Glomerular visceral epithelial cell (primary cell): Measurements from ENCODE around the gene EHMT1.
A peak's percentile ranks its signal among the peaks of the same experiment; 100 is the strongest.
"Not testable (repeated sequence)": the region's sequence is repeated elsewhere in the genome, so short reads cannot be mapped to it uniquely, and the experiment has no call there.

Experiments
- DNase-seq: peaks from one replicate; pipeline ENCODE4 v3.0.0-alpha.2; 2016; ENCODE audit errors: extremely low spot score

EHMT1 gene

DNA sequence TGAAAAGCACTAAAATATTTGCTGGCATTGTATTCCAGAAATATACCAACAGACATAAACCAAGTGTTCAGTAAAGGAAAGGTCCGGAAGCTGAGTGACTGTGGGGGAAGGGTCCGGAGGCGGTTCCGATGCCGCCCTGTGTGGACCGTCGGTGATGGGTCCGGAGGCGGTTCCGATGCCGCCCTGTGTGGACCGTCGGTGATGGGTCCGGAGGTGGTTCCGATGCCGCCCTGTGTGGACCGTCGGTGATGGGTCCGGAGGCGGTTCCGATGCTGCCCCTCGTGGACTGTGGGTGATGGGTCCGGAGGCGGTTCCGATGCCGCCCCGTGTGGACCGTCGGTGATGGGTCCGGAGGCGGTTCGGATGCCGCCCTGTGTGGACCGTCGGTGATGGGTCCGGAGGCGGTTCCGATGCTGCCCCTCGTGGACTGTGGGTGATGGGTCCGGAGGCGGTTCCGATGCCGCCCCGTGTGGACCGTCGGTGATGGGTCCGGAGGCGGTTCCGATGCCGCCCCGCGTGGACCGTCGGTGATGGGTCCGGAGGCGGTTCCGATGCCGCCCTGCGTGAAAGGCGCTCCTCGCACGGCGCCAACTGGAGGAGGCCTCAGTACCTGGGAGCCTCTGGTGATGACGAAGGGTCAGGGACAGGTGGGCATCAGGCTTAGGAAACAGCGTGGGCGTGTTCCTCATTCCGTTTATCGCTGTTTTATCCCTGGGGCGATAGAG, 191.1 kb downstream of the EHMT1 start:
- DNase-seq: not testable (repeated sequence)

DNA sequence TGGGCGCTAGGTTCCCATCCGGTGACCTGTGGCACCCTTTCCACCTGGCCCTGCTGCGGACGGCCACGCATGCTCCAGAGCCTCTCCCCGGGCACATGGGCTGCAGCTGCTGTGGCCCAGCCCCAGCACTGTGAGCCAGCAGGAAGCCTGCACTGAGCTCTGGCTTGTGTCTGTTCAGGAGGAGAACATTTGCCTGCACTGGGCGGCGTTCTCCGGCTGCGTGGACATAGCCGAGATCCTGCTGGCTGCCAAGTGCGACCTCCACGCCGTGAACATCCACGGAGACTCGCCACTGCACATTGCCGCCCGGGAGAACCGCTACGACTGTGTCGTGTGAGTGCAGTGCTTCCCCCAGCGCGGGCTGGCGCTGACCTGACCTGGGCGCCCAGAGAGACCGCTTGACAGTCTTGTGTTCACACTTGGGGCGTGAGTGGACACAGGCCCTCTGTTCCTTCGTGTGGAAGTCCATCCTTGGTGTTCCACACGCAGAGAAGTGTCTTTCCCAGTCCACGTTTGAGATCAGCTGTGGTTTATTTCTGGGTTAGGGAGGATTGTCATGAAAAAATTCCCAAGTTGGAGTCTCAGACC, 192.6 kb downstream of the EHMT1 start:
- DNase-seq: no peak

- no peak for DNase-seq
Measured at GRCh38 chr9:137812356-137813023, 193.7 kb downstream of the EHMT1 start.

DNA sequence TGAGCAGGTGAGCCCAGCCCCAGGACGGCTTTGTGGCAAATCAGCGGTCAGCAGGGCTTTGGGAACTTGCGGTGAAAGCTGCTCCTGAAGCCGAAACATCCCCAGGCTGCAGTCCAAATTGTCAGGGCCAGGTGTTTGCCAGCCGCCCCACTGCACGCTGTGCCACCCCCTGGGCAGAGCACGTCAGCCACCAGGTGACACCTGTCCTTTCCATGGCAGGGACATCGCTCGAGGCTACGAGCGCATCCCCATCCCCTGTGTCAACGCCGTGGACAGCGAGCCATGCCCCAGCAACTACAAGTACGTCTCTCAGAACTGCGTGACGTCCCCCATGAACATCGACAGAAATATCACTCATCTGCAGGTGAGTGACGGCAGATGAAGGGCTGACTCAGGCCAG, 194.4 kb downstream of the EHMT1 start:
- DNase-seq: no peak

GRCh38 chr9:137813651-137814415, 195.0 kb downstream of the EHMT1 start:
- no peak for DNase-seq

- no peak for DNase-seq
Measured at GRCh38 chr9:137814436-137814835, 195.6 kb downstream of the EHMT1 start.

GRCh38 chr9:137814841-137815240, 196.0 kb downstream of the EHMT1 start:
- DNase-seq: no peak

DNA sequence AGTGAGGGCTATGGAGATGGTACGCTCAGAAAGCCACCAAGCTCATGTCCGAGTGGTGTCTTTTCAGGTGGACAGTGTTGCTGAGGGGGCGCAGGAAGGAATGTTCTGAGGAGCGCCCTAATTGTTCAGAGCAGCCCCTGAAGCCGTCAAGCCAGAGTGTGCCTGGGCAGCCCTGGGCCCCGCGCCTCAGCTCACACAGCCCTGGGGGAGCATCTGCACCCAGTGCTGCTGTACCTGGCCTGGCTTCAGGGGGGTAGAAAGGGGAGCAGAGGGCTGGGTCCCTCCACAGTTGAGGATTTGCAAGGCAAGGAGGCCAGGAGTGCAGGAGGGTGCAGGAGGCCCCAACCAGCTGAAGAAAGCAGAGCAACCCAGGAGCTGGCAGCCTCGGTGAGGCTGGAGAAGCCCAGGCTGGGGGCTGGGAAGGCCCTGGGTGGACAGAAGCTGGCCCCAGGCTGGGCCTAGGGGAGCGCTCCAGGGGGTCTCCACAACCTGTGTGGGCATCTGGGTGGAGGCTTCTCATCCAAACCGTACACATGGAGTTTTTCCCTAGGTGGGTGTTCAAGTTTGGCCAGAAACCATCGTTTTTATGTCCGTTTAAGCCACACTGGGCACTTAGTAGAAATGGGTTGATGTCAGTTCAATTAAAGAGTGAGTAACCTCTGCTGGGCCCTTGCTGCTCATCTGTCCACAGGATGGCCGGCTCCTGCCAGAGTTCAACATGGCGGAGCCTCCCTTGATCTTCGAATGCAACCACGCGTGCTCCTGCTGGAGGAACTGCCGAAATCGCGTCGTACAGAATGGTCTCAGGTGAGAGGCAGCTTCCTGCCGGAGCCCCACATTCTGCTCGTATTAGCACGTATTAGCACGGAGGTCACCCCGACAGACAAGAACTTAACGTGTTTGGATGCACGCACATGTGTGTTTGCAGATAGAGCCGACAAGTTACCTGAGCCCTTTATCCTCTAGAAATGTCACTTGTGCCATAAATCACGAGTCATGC, 196.8 kb downstream of the EHMT1 start:
- no peak for DNase-seq

DNA sequence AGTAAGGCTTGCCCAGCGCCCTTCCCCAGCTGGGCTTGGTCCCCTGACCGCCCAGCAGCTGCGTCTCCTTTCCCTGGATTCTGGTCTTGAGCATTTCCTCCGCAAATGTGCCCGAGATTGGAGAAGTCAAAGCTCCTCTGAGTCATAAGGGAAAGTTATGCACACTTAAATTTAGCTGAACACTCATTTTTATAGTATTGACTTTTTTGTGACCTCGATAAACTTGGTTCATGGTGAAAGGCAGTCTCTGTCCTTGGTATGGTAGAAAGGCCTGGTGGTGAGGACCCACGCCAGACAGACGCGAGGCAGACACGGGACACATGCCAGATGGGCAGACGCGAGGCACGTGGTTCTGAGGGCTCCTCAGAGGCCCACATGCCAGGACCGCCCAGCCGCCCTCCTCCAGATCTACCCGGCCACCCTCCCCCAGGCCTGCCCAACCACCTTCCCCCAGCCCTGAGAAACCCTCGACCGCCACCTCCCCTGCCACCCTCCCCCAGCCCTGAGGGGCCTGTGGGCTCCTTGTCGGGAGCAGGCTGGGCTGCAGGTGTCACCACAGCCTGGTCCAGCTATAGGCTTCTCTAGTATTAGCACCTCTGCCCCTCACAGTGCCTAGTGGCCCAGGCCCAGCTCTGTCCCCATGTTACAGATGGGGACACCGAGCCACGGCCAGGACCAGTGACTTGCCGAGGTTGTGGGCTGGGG, 197.9 kb downstream of the EHMT1 start:
- no peak for DNase-seq

DNA sequence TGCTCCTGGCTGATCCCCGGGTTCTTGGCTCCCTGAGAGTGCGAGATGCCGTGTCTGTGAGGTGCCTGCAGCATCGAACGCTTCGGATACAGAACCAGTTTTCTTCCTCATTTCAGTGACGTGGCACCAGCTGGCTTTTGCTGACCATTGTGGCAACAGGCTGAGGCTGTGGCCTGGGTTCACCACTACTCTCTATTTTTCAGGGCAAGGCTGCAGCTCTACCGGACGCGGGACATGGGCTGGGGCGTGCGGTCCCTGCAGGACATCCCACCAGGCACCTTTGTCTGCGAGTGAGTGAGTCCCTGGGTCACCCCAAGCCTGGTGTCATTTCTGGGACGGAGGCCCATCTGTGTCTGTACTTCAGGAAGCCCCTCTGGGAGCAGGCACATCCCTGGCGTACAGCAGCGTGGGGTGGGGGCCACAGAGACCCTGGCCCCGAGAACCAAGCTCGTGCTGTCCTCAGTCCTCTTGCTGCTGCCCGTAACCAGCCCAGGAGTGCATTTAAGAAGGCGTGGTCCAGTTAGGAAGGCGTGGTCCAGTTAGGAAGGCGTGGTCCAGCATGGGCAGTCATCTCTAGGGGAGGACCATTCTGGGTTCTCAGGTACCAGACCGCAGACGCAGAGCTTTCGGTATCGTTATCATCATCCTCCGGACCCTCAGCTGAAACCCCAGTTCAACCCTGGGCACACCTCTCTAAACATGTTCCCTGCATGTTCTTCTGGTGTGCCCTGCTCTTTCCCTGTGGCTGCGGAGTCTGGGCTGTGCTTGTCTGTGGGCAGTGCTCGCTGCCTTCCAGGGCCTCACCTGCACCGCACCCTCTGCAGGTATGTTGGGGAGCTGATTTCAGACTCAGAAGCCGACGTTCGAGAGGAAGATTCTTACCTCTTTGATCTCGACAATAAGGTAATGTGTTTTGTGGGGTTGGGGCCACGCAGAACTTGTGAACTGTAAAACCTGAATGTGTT, 198.7 kb downstream of the EHMT1 start:
- no peak for DNase-seq

DNA sequence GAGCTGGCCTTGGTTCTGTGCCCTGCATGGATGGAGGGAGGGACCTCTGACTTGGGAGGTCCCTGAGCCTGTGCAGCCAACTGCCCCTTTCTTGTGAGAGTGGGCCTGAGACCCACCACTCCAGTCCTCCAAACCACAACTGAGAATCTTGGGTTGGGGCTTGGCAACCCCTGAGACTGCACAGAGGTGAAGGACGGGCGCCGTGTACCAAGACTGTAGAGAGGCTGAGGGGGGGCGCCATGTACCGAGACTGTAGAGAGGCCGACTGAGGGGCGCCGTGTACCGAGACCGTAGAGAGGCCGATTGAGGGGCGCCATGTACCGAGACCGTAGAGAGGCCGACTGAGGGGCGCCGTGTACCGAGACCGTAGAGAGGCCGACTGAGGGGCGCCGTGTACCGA, 199.5 kb downstream of the EHMT1 start:
- DNase-seq: no peak

GRCh38 chr9:137820161-137820855, 201.5 kb downstream of the EHMT1 start:
- no peak for DNase-seq

DNA sequence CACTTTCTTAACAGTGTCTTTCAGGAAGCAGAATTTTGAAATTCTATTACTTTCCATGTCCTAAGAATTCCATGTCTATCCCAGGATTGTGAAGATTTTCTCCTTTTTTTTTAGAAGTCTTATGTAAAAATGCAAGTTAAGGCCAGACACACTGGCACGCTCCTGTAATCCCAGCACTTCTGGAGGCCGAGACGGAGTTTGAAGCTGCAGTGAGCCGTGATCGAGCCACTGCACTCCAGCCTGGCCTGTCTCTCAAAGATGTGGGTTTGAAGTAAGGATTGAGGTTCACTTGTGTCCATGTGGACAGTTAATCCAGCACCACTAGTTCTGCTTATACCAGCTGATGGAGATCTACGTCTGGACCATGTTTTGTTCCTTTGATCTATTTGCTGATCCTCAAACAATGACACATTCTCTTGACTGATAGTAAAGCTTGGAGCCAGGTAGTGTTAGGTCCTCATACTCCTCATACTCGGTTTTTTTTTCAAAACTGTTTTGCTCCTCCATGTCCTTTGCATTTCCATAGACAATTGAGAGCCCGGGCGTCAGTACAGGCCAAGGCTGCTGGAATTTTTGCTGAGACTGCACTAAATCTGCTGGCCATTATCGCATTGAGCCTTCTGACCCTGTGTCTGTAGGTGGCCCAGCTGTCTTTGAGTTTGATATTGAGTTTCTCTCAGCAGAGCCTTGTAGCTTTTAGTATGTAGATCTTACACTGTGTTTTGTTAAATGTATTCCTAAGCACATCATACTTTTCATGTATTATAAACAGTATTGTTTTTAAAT, 205.4 kb downstream of the EHMT1 start:
- DNase-seq: no peak

- DNase-seq: no peak
Measured at GRCh38 chr9:137825324-137825989, 206.7 kb downstream of the EHMT1 start.

- DNase-seq: no peak
Measured at GRCh38 chr9:137827908-137828526, 209.2 kb downstream of the EHMT1 start.

DNA sequence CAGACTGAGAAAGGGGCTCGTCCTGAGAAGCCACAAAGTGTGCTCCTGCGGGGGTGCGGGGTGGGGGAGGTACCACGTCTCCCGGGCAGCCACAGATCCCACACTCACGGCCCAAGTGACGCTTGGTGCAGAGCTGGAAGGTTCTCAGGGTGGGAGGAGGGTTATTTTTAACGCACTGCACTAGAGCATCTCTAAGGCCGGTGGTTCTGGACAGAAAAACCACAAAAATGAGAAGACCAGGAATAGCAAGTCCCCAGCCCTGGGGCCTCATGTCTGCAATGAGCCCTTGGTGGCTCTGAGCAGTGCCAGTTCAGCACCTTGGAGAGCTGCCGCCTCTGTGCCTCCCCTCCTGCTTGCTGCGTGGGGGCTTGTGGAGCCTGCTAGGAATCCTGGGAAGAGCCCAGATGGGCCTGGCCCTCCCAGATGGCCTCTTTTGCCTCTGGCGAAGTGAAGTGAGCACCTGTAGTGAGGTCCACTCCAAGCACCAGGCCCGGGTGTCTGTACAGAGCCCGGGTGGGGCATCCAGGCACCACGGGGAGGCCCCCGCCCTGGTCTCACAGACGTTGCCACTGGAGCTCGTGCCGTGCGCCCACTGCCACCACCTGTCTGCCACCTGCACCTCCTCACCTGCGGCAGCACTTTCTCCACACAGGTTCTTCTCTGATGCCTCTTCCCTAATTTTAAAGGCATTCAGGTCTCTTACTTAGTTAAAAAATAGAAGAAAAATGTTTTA, 209.9 kb downstream of the EHMT1 start:
- DNase-seq: peak; percentile 11
